Hematopoietic multipotent progenitor cell treated with erythropoietin and hydrocortisone succinate and interleukin-3 and kit ligand, for 15 days (in vitro differentiated cells): Measurements from ENCODE around the gene CUEDC1.
"Not testable (repeated sequence)": the region's sequence is repeated elsewhere in the genome, so short reads cannot be mapped to it uniquely, and the experiment has no call there.

Experiments used
- DNase-seq: peaks from one replicate; pipeline ENCODE4 v3.0.0-alpha.2; 2015; ENCODE audit warnings: low spot score

CUEDC1 gene

GRCh38 chr17:57985675-57985974 lies 30.4 kb upstream of the CUEDC1 start:
- no peak for DNase-seq

DNA sequence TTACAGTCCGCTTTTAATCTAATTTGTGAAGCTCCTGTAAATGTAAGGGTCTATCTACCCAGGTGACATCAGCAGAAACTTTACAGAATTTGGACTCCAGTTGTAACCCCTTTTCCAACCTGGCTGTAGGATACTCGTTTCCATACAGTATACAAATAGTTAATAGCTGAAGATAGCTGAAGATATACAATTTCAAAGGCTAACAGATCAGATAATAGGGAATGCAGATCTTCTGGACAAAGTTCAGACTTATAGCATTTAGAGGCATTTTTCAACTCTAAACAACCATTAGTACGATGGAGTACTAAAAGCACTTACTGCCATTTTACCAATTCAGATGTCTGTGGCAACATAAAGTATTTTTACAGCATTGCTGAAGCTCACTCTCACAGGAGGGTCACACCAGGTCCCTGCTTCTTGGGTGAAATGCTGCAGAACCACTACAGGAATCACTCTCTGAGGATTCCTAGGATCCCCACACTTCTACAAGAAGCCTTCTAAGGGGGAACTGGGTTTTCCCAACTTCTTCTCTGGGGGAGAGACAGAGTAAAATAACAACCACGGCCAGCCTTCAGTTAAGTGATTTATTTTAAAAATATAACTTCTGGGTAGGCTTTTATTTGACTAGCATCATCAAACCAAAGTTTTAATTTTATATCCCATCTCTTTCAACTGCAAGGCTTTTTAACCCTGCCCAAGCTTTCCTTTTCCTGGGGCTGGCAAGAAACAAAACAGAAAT lies 29.9 kb upstream of the CUEDC1 start:
- no peak for DNase-seq

DNA sequence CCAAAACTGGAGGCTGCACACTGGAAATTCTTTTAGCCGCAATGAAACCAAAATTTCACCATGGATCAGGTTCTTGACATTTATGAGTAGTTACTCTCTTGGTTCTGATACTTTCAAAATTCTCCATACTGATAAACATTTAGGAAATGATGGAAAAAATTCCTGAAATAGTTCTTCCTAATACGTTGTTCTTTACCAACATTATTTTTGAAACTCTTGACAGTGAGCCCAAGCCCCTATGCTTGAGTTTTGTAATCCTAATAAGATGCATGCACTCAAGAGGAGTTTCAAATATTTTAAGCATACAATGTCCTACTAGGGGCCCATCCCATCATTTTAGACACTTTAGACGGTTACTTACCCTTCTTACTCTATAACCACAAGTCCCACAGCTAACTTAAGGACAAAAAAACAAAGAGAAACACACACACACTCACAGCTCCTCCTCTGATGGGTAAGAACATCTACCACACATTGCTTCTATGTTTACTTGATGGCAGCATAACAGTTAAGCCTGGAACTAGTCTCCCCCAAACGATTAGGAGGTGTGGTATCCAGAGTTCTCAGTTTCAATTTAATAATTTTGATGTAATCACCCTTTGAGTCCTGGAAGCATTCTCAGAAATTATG lies 29.2 kb upstream of the CUEDC1 start:
- no peak for DNase-seq

GRCh38 chr17:57983446-57983845 lies 28.2 kb upstream of the CUEDC1 start:
- DNase-seq, result no peak

GRCh38 chr17:57982452-57983170 lies 27.4 kb upstream of the CUEDC1 start:
- DNase-seq, result no peak

DNA sequence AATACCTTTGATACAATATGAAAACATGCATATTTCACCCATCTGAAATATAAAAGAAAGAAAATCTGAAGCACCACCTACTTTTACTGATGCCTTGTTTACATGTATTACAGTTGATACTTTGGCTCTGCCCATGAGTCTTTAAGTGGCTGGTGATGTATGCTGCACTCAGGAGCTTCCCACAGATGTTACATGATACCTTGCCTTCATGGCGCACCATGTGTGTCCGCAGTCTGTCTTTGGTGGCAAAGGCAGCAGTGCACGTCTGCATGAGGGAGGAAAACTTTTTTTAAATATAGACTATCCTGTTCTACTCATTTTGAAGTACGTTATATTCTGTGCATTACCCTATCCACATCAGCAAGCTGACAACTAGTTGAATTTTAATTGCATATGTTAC lies 25.3 kb upstream of the CUEDC1 start:
- no peak for DNase-seq

GRCh38 chr17:57979076-57979475 lies 23.9 kb upstream of the CUEDC1 start:
- DNase-seq, result no peak

GRCh38 chr17:57976594-57976993 lies 21.4 kb upstream of the CUEDC1 start:
- no peak for DNase-seq

DNA sequence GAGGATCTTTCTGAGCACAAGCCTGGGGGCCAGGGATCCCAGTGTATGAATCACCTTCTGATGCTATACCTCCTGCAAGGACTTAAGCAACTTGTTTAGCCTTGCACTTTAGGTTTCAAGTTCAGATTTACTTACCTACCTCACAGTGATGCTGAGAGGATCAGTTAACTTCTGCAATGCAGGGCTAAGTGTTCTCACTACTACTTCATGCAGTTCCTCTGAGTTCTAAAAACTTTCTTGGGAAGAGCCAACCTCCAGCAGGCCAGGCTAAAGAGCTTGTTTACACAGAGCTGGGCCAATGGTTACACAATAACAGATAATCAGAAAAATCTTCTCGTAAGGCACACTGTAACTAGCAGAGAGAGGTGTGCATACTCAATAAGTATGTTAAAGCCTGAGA lies 19.8 kb upstream of the CUEDC1 start:
- DNase-seq, result no peak

- DNase-seq, result not testable (repeated sequence)
Measured at GRCh38 chr17:57974053-57974824, 19.0 kb upstream of the CUEDC1 start.

- no peak for DNase-seq
Measured at GRCh38 chr17:57972151-57972550, 16.9 kb upstream of the CUEDC1 start.

DNA sequence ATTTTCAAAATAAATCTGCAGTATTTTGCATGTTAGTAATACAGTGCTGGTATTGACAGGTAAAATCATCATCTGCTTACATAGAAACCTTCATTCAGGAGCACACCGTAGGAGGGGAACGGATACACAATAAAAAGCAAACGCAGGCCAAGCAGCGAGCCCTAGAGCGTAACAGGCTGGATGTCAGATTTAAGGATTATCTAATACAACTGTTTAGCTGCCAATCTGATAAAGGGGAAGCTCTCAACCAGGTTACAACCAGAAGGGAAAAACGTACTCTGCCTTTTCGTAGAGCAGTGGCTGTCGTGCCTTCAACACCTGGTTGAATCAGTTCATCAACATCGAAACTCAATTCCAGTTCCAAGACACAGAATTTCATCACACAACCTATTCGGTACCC lies 16.4 kb upstream of the CUEDC1 start:
- DNase-seq, result no peak

DNA sequence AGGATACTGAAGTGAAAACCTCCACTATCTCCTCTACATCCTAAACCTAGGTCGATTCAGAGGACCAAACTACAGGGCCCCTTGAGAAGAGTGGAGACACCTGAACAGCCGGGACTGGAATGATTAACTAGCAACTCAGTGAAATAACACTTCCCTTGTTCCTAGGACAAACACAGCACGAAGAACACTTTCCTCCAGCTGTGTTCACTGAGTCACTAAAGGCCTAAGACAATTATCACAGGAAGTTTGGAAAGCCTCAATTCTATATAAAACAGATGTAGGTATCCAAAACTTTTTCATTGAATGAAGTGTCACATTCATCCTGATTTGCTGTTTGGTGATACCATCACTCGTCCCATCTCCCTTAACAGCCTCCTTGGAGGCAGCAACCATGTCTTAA lies 15.5 kb upstream of the CUEDC1 start:
- DNase-seq, result no peak

DNA sequence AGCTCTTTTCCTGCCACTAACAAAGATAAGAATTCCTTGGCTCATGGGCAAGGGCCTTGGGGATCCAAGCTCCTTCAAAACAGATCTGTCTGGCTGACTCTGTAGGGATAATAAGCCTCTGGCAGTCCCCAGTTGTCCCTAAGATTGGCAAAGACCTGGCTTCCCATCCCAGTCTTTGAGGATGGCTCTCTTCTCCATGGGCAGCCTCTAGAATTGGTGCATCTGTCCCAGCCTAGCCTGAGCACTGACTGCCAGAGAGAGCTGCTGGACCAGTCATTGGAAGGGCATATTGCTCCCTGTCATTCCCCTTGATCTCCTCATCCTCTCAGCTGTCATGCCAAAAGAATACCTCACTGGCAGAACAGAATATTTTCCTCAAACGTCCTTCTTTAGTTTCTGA lies 13.2 kb upstream of the CUEDC1 start:
- no peak for DNase-seq

DNA sequence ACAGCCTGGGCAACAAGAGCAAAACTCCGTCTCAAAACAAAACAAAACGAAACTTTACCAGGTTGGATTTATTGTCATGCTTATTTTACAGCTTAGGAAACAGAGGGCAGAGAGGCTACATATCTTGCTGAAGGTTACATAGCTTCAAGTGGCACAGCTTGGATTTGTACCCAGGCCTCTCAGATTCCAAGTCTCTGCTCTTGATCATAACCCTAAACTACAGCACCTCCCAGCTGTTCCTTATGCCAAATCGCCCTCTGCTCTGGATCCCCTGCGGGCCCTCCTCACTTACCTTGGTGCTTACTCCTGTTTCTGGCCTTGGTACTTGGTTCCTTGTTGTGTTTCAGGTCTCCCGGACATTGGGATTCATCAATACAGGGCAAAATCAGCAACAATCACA lies 11.7 kb upstream of the CUEDC1 start:
- DNase-seq, result no peak

DNA sequence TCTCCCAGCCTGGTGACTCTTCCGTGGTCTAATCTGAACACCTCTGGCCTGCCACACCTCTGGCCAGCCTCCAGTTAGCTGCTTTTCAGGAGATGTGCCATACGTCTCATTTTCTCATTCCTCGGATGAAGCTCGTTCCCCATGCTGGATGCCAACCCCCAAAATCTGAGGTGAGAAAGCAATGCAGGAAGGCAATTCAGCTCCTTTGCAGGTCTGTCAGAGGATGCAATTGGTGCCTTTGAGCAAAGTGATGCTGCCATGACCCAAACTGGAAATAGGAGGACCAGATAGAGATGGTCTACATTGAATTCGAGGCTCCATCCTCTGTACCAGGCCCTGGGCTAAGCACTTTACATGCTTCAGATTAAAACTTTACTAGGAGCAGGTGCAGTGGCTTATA lies 11.0 kb upstream of the CUEDC1 start:
- no peak for DNase-seq

DNA sequence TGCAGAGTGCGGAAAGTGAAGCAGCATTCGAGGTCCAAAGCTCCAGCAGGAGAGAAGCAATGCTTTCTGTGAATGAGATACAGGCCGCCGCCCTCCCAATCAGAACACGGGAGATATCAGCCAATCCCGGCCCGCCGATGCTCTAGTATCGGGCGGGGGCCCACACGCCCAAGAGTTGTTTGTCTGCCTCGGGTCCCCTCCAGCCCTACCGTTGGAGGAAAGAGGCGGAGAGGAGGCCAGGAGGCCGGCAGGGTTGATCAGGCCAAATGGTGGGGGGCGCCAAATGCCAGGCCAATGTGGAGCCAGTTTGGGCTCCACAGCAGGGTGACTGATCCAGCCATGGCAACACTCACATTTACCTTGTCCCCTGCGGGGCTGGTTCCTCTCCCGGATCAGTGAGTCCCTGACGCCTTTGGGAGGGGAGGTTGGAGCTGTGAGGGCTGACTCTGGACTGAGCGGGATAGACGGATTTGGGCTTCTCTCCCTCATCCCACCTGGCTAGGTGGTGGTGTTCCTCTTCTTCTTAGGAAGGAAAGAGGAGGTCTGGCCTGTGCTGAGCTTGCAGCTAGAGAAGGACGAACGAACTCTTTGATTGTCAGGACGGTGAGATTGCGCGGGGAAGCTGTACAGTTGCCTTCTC lies 10.4 kb upstream of the CUEDC1 start:
- no peak for DNase-seq

- no peak for DNase-seq
Measured at GRCh38 chr17:57963149-57963511, 7.9 kb upstream of the CUEDC1 start.

DNA sequence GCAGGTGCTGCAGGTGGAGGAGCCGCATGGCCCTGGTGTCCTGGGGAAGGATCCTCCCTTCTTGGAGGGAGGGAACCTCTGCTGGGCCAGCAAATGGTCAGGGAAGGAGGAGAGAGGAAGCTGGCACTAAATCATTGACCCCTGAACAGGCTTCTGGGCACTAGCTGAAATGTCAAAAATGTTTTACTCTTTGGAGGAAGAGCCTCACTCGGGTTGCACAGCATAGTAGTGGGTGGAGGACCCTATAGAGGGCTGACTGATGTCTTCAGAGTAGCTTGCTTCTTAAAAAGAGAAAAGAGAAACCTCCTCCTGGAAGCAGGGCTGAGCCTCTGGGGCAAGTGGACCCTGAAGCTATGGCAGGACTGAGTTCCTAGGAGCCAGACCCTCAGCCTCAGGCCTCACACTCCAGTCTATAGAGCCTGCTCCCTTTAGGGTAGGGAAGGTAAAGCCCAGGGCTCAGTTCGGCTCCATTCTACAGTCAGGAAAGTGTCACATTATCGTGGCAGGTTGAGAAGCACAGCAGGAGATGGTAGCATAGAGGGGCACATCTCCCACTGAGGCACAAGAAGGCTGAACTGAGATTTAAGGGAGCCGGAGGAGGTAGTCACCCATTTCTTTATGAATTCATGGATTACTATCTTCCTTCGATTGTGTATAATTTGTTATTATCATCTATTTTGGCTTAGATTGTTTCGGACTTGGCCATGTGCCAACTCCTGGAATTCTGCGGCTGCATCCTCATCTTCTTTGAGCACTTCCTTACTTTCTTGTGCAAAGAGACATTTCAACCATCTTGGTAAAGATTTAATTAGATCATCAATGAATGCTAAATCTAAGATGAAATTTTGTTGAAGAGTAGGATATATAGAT lies 7.3 kb upstream of the CUEDC1 start:
- no peak for DNase-seq

- DNase-seq, result no peak
Measured at GRCh38 chr17:57959929-57960328, 4.7 kb upstream of the CUEDC1 start.

DNA sequence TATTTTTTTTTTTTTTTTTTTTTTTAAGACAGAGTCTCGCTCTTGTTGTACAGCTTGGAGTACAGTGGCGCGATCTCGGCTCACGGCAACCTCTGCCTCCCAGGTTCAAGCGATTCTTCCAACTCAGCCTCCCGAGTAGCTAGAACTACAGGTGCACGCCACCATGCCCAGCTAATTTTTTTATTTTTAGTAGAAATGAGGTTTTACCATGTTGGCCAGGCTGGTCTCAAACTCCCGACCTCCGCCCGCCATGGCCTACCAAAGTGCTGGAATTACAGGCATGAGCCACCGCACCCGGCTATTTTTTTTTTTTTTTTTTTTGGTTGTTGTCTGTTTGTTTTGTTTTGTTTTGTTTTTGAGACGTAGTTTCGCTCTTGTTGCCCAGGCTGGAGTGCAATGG lies 3.2 kb upstream of the CUEDC1 start:
- not testable (repeated sequence) for DNase-seq
